NCI-H1694 (cell line): ENCODE data around the gene MRGPRE.

Source experiments
- DNase-seq: peaks from one replicate; lab custom pipeline; 2025; lab: John Stamatoyannopoulos, UW

The MRGPRE gene

GRCh38 chr11:3213659-3214419 is 18.4 kb downstream of the MRGPRE start:
- no peak for DNase-seq

GRCh38 chr11:3208272-3208671 is 23.9 kb downstream of the MRGPRE start:
- no peak for DNase-seq

GRCh38 chr11:3207526-3208189 is 24.6 kb downstream of the MRGPRE start:
- no peak for DNase-seq

- no peak for DNase-seq
These were observed 25.4 kb downstream of the MRGPRE start for GRCh38 chr11:3206922-3207204.

GRCh38 chr11:3206156-3206921 is 25.9 kb downstream of the MRGPRE start:
- no peak for DNase-seq

- DNase-seq: no peak
These were observed 26.7 kb downstream of the MRGPRE start for GRCh38 chr11:3205261-3206155.

GRCh38 chr11:3204141-3205015 is 27.8 kb downstream of the MRGPRE start:
- no peak for DNase-seq

GRCh38 chr11:3203221-3204043 is 28.8 kb downstream of the MRGPRE start:
- no peak for DNase-seq

GRCh38 chr11:3202759-3203158 is 29.5 kb downstream of the MRGPRE start:
- DNase-seq: no peak

GRCh38 chr11:3202305-3202704 is 29.9 kb downstream of the MRGPRE start:
- DNase-seq: no peak

GRCh38 chr11:3201677-3202181 is 30.5 kb downstream of the MRGPRE start:
- no peak for DNase-seq

- DNase-seq: no peak
These were observed 31.1 kb downstream of the MRGPRE start for GRCh38 chr11:3201112-3201581.

GRCh38 chr11:3200388-3201111 is 31.7 kb downstream of the MRGPRE start:
- no peak for DNase-seq

- DNase-seq: no peak
These were observed 32.5 kb downstream of the MRGPRE start for GRCh38 chr11:3199537-3200295.

GRCh38 chr11:3198815-3199214 is 33.4 kb downstream of the MRGPRE start:
- DNase-seq: no peak

GRCh38 chr11:3197878-3198528 is 34.2 kb downstream of the MRGPRE start:
- DNase-seq: no peak

GRCh38 chr11:3197044-3197695 is 35.0 kb downstream of the MRGPRE start:
- DNase-seq: no peak
